Measurements from ENCODE around the gene MDK. TPM values are rescaled to one million over a fixed set of nuclear protein-coding genes. Genes with fewer than 3 reads are reported as not detected.

The MDK gene
- total and polyA plus RNA-seq, 3 donors from 2014 or later = 14.4 to 51.5 (median 14.5) TPM

DNA sequence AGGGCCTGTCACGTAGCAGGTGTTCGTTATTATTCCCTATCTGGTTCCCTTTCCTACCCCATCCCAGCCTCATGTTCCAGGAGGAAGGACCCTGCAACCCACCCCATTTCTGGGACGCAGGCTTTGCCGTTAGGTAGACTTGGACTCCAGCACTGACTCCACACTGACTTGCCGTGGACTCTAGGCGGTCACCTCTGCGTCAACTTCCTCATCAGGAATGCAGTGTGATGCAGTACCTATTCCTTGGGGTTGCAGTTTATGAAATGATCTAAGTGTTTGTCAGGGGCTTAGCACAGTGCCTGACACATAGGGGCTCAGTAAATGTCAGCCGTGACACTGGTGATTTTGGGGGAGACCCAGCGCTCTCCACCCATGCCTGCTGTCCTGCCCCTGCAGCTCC is 17.4 kb upstream of the MDK start:
- H3K9me3 ChIP-seq = no peaks in the 10 kb centered on the region
- H3K27ac ChIP-seq = no peak overlapping the region
- WGBS, 2 donors = 91 to 92% methylated on average over 7 to 9 of the region's 9 CpGs
- no peak for DNase-seq
- H3K36me3 ChIP-seq (ENCODE audit: low read depth, missing control alignments) = no peaks in the 10 kb centered on the region
- H3K4me1 ChIP-seq = peaks cover 25% of the 10 kb centered on the region
- no peaks in the 10 kb centered on the region for H3K27me3 ChIP-seq
- intact Hi-C loops (cut with DNase I; ENCODE audit: low total_unique reads) = no loop called here
- no peak overlapping the region for H3K4me3 ChIP-seq
- TF ChIP-seq, protein P1, sequence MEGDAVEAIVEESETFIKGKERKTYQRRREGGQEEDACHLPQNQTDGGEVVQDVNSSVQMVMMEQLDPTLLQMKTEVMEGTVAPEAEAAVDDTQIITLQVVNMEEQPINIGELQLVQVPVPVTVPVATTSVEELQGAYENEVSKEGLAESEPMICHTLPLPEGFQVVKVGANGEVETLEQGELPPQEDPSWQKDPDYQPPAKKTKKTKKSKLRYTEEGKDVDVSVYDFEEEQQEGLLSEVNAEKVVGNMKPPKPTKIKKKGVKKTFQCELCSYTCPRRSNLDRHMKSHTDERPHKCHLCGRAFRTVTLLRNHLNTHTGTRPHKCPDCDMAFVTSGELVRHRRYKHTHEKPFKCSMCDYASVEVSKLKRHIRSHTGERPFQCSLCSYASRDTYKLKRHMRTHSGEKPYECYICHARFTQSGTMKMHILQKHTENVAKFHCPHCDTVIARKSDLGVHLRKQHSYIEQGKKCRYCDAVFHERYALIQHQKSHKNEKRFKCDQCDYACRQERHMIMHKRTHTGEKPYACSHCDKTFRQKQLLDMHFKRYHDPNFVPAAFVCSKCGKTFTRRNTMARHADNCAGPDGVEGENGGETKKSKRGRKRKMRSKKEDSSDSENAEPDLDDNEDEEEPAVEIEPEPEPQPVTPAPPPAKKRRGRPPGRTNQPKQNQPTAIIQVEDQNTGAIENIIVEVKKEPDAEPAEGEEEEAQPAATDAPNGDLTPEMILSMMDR (IDR thresholded peaks at IDR 0.05) = no peak
- TF ChIP-seq POLR2A (IDR thresholded peaks at IDR 0.05) = no peak

DNA sequence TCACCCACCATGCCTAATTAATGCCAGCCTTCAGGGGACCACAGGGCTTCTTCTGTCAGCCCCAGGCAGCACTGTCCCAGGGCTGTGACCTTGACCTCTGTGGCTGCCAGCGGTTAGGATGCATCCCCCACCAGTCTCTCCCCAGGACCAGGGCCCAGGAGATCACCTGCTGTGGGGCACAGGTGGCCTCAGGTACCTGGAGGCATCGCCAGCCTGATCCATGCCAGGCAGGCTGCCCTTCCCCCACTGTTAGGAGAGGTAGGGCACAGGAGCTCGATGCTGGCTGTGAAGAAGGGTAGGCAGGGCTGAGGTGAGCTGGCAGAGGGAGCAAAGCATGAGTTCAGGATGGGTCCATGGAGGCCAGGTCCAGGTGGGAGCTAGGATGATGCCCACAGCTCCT is 16.7 kb upstream of the MDK start:
- Histone ChIP-seq H3K4me1 (peaks cover 25% of the 10 kb centered on the region), H3K27ac (no peak overlapping the region), H3K36me3 (ENCODE audit: low read depth, missing control alignments) (no peaks in the 10 kb centered on the region), H3K27me3 (no peaks in the 10 kb centered on the region), H3K9me3 (no peaks in the 10 kb centered on the region), H3K4me3 (no peak overlapping the region)
- WGBS, 2 donors = 64 to 88% methylated on average over 3 of the region's 3 CpGs
- intact Hi-C loops (cut with DNase I; ENCODE audit: low total_unique reads) = no loop called here
- DNase-seq = no peak
- TF ChIP-seq POLR2A (IDR thresholded peaks at IDR 0.05) = no peak
- TF ChIP-seq, protein P1 (IDR thresholded peaks at IDR 0.05) = no peak

DNA sequence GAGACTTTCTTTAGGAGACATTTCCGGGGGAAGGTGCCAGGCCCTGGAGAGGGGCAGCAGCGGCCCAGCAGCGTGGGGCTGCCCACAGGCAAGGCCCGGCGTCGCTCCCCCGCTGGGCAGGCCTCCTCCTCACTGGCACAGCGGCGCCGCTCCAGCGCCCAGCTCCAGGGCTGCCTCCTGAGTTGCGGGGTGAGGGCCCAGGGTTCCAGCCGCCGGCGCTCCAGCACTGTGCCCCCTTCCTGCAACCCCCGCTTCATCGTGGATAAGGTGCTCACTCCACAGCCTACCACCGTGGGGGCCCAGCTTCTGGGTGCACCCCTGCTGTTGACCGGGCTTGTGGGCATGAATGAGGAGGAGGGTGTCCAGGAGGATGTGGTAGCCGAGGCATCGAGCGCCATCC is 15.2 kb upstream of the MDK start:
- WGBS, 2 donors = 84 to 92% methylated on average over 8 to 20 of the region's 22 CpGs
- no peak overlapping the region for H3K27ac ChIP-seq
- no peak for TF ChIP-seq POLR2A (IDR thresholded peaks at IDR 0.05)
- TF ChIP-seq, protein P1 (IDR thresholded peaks at IDR 0.05) = no peak
- no peaks in the 10 kb centered on the region for H3K27me3 ChIP-seq
- intact Hi-C loops (cut with DNase I; ENCODE audit: low total_unique reads) = no loop called here
- no peaks in the 10 kb centered on the region for H3K9me3 ChIP-seq
- peaks cover 20% of the 10 kb centered on the region for H3K4me1 ChIP-seq
- no peak for DNase-seq
- no peak overlapping the region for H3K4me3 ChIP-seq
- H3K36me3 ChIP-seq (ENCODE audit: low read depth, missing control alignments) = no peaks in the 10 kb centered on the region

DNA sequence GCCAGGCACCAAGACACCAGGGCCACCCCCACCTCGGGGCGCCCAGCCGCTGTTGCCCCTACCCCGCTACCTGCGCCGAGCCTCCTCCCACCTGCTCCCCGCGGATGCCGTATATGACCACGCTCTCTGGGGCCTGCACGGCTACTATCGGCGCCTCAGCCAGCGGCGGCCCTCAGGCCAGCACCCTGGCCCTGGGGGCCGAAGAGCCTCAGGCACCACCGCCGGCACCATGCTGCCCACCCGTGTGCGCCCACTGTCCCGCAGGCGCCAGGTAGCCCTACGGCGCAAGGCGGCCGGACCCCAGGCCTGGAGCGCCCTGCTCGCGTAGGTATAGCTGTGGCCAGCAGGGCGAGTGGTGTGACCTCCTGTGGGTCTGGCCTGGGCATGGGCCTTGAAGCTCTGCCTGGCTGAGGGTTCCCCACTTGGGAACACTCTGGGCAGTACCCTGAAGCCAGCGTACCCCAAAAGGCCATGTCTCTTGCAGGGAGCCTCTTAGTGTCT is 14.8 kb upstream of the MDK start:
- H3K4me1 ChIP-seq = peaks cover 16% of the 10 kb centered on the region
- no peaks in the 10 kb centered on the region for H3K27me3 ChIP-seq
- H3K27ac ChIP-seq = no peak overlapping the region
- intact Hi-C loops (cut with DNase I; ENCODE audit: low total_unique reads) = no loop called here
- WGBS, 2 donors = 82 to 93% methylated on average over 10 to 14 of the region's 31 CpGs
- H3K36me3 ChIP-seq (ENCODE audit: low read depth, missing control alignments) = no peaks in the 10 kb centered on the region
- no peak for DNase-seq
- peak overlapping the region in 1 of 2 donors; percentile 13 for H3K4me3 ChIP-seq
- TF ChIP-seq, protein P1 (IDR thresholded peaks at IDR 0.05) = no peak
- H3K9me3 ChIP-seq = no peaks in the 10 kb centered on the region

DNA sequence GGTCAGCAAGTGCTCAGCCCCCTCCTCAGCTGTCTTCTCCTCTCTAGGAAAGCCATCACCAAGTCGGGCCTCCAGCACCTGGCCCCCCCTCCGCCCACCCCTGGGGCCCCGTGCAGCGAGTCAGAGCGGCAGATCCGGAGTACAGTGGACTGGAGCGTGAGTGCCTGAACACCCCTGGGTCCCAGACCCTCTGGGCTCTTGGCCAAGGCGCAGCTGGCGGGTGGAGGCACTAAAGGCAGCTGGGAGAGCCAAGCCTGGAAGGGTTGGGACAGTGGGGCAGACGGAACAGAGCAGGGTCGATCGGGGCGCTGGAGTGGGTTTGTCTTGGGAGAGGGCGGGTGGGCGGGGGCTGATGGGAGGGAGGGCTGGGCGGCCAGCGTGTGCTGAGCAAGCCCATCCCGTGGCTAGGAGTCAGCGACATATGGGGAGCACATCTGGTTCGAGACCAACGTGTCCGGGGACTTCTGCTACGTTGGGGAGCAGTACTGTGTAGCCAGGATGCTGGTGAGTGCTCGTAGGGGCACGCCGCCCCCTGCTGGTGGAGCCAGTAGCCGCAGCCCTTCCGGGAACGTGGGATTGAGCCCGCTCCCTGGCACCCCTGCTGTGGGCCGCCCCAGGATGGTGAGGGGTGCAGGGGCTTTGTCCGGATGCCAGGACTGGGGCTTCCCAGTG is 14.1 kb upstream of the MDK start:
- intact Hi-C loops (cut with DNase I; ENCODE audit: low total_unique reads) = no loop called here
- H3K36me3 ChIP-seq (ENCODE audit: low read depth, missing control alignments) = no peaks in the 10 kb centered on the region
- no peaks in the 10 kb centered on the region for H3K27me3 ChIP-seq
- 29% methylated on average over 26 of the region's 32 CpGs; no CpG with 5 or more reads in 1 of the 2 donors for WGBS, 2 donors
- TF ChIP-seq, protein P1 (IDR thresholded peaks at IDR 0.05) = peak; percentile 80 to 95 (median 83)
- no peak for TF ChIP-seq POLR2A (IDR thresholded peaks at IDR 0.05)
- no peak overlapping the region for H3K27ac ChIP-seq
- peak overlapping the region in 1 of 2 donors; percentile 13 for H3K4me3 ChIP-seq
- DNase-seq = peak; percentile 77
- peaks cover 11% of the 10 kb centered on the region for H3K4me1 ChIP-seq
- H3K9me3 ChIP-seq = no peaks in the 10 kb centered on the region
